Measurements from ENCODE around the gene SLC49A3. TPM values are rescaled to one million over a fixed set of nuclear protein-coding genes. Genes with fewer than 3 reads are reported as not detected.
"Not testable (repeated sequence)": the region's sequence is repeated elsewhere in the genome, so short reads cannot be mapped to it uniquely, and the experiment has no call there.

SLC49A3 gene
- total RNA-seq, 1 donor from 2014 or later = 0.53 TPM

DNA sequence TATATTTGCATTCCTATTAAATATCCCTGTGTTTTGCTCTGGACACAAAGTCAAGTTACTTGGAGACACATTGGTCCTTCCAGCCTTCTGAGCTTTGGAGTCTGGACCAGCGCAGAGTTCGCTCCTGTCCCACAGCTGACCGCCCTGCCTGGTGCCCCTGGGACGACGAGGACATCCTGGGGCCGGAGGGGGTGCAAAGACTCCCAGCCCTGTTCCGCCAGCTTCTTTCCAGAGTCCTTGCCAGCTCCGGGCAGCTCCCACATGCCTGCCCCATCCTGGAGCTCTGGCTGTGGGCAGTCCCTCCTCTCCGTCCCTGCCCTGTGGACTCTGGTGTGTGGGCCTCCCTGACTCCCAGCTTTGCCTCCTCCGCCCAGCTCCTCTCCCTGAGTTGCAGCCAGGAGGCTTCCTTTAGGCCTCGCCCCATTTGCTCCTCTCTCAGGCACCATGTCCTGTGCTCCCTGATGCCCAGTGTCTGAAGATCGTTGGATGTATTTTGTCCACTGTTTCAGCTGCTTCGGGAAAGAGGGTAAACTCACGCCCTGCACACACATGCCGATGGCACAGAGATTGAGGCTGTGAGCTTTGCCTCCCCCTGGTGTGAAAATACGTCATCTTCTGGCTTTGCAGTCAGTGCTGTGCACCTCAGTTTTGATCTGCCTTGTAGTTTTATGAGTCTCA is 11.8 kb upstream of the SLC49A3 start:
- Histone ChIP-seq H3K27me3 (ENCODE audit: control insufficient read depth, insufficient read depth, low read length) (no peaks in the 10 kb centered on the region), H3K4me3 (ENCODE audit: low read depth, low read length) (no peak overlapping the region), H3K36me3 (ENCODE audit: control insufficient read depth, insufficient read depth, low read length) (no peaks in the 10 kb centered on the region)
- no peak for TF ChIP-seq CTCF (IDR thresholded peaks at IDR 0.05; ENCODE audit: insufficient read depth, low read length, severe bottlenecking)
- DNase-seq (ENCODE audit: low read depth) (no peak), FAIRE-seq (no peak)

DNA sequence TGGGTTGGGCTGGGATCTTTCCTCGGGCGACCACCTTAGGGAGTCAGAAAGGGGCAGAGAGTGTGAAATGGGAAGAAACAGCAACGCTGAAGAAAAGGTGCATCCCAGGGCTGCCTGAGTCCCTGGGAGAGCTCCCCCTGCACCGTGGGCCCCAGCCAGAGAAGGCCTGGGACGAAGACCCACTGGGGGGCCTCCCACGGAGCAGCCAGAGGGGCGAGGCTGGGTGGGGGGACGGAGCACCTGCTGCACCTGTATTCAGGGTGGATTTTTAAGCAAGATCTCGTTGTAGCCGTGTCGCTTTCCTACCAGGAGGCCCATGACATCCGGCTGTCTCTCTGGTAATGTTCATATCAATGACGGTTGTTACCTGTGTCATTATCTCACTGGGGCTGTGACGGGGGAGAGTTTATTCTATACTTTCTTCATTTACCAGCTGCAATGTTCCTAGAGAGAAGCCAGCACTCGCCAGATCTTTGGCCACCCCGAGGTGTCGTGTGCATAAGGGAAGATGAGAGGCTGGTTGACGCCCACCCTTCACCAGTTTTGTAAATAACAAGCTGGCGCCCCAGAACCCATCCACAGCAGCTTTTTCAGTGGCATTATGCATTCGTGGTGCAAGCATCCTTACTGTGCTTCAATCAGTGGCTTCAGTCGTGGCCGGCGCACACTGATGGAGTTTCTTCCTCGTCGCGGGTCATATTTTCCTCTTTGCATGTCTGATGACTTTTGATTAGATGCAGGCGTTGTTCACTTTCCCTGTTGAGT is 11.0 kb upstream of the SLC49A3 start:
- H3K4me3 ChIP-seq (ENCODE audit: low read depth, low read length) = no peak overlapping the region
- no peak for TF ChIP-seq CTCF (IDR thresholded peaks at IDR 0.05; ENCODE audit: insufficient read depth, low read length, severe bottlenecking)
- FAIRE-seq (no peak), DNase-seq (ENCODE audit: low read depth) (no peak)
- H3K36me3 ChIP-seq (ENCODE audit: control insufficient read depth, insufficient read depth, low read length) = no peaks in the 10 kb centered on the region
- H3K27me3 ChIP-seq (ENCODE audit: control insufficient read depth, insufficient read depth, low read length) = no peaks in the 10 kb centered on the region

- H3K27me3 ChIP-seq (ENCODE audit: control insufficient read depth, insufficient read depth, low read length); DNase-seq (ENCODE audit: low read depth); H3K36me3 ChIP-seq (ENCODE audit: control insufficient read depth, insufficient read depth, low read length); FAIRE-seq; H3K4me3 ChIP-seq (ENCODE audit: low read depth, low read length): not testable (repeated sequence)
These were observed 5.5 kb upstream of the SLC49A3 start for GRCh38 chr4:694341-694940.

- Histone ChIP-seq H3K4me3 (ENCODE audit: low read depth, low read length) (no peak overlapping the region), H3K36me3 (ENCODE audit: control insufficient read depth, insufficient read depth, low read length) (no peaks in the 10 kb centered on the region), H3K27me3 (ENCODE audit: control insufficient read depth, insufficient read depth, low read length) (no peaks in the 10 kb centered on the region)
- no peak for FAIRE-seq
- DNase-seq (ENCODE audit: low read depth) = no peak
- TF ChIP-seq CTCF (IDR thresholded peaks at IDR 0.05; ENCODE audit: insufficient read depth, low read length, severe bottlenecking) = no peak
These were observed 4.0 kb upstream of the SLC49A3 start for GRCh38 chr4:692771-693554.

GRCh38 chr4:689723-690122 is 772 bp upstream of the SLC49A3 start:
- FAIRE-seq = no peak
- no peak for TF ChIP-seq CTCF (IDR thresholded peaks at IDR 0.05; ENCODE audit: insufficient read depth, low read length, severe bottlenecking)
- Histone ChIP-seq H3K4me3 (ENCODE audit: low read depth, low read length) (no peak overlapping the region), H3K36me3 (ENCODE audit: control insufficient read depth, insufficient read depth, low read length) (no peaks in the 10 kb centered on the region), H3K27me3 (ENCODE audit: control insufficient read depth, insufficient read depth, low read length) (no peaks in the 10 kb centered on the region)
- no peak for DNase-seq (ENCODE audit: low read depth)
